ENCODE data around the gene WDR41. TPM values are rescaled to one million over a fixed set of nuclear protein-coding genes. Genes with fewer than 3 reads are reported as not detected.

The WDR41 gene
- polyA plus RNA-seq, 4 donors: 7.2 to 26.5 (median 10.7) TPM

Other genes starting within 250 kb of the WDR41 start
- not detected for gene OTP, start 146.4 kb upstream of the WDR41 start, polyA plus RNA-seq